ENCODE results near the gene C14orf180. TPM values are rescaled to one million over a fixed set of nuclear protein-coding genes. Genes with fewer than 3 reads are reported as not detected.

C14orf180 gene
- total RNA-seq, 6 experiments from 2014 or later: not detected

- H3K27me3 Mint-ChIP-seq (ENCODE audit: insufficient read depth): peaks cover 26% of the 10 kb centered on the region
- no peaks in the 10 kb centered on the region for H3K36me3 Mint-ChIP-seq (ENCODE audit: low read depth)
- no peaks in the 10 kb centered on the region for H3K9me3 Mint-ChIP-seq
- H3K27ac Mint-ChIP-seq: no peak overlapping the region
- no peak for DNase-seq
- H3K4me1 Mint-ChIP-seq (ENCODE audit: low read depth): no peaks in the 10 kb centered on the region
- TF ChIP-seq, protein P1, sequence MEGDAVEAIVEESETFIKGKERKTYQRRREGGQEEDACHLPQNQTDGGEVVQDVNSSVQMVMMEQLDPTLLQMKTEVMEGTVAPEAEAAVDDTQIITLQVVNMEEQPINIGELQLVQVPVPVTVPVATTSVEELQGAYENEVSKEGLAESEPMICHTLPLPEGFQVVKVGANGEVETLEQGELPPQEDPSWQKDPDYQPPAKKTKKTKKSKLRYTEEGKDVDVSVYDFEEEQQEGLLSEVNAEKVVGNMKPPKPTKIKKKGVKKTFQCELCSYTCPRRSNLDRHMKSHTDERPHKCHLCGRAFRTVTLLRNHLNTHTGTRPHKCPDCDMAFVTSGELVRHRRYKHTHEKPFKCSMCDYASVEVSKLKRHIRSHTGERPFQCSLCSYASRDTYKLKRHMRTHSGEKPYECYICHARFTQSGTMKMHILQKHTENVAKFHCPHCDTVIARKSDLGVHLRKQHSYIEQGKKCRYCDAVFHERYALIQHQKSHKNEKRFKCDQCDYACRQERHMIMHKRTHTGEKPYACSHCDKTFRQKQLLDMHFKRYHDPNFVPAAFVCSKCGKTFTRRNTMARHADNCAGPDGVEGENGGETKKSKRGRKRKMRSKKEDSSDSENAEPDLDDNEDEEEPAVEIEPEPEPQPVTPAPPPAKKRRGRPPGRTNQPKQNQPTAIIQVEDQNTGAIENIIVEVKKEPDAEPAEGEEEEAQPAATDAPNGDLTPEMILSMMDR (IDR thresholded peaks at IDR 0.05): no peak
- H3K4me3 Mint-ChIP-seq: no peak overlapping the region
Observed at GRCh38 chr14:104559028-104559803, 20.3 kb upstream of the C14orf180 start.

GRCh38 chr14:104559804-104560585 lies 19.6 kb upstream of the C14orf180 start:
- no peak overlapping the region for H3K27ac Mint-ChIP-seq
- H3K36me3 Mint-ChIP-seq (ENCODE audit: low read depth): no peaks in the 10 kb centered on the region
- no peak for DNase-seq
- no peak overlapping the region for H3K4me3 Mint-ChIP-seq
- H3K4me1 Mint-ChIP-seq (ENCODE audit: low read depth): no peaks in the 10 kb centered on the region
- H3K27me3 Mint-ChIP-seq (ENCODE audit: insufficient read depth): peaks cover 26% of the 10 kb centered on the region
- no peaks in the 10 kb centered on the region for H3K9me3 Mint-ChIP-seq
- TF ChIP-seq, protein P1 (IDR thresholded peaks at IDR 0.05): no peak

DNA sequence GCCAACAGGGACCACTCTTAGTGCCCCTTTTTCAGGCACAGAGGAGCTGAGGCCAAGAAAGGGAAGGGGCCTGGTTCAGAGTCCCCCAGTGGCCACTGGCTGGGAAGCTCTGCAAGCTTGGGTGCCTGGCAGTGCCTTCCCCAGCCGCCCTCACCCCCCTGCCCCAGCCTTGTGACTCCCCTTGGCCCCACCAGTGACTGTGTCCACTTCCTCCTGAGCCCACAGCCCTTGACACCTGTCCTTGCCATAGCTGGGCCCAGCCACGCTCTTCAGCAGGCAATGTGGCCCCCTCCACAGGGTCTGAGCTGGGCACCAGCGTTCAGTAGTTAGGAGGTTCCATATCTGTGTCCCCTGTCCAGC lies 19.0 kb upstream of the C14orf180 start:
- Mint-ChIP-seq H3K9me3 (no peaks in the 10 kb centered on the region), H3K36me3 (ENCODE audit: low read depth) (no peaks in the 10 kb centered on the region), H3K4me1 (ENCODE audit: low read depth) (no peaks in the 10 kb centered on the region), H3K27me3 (ENCODE audit: insufficient read depth) (peaks cover 28% of the 10 kb centered on the region), H3K4me3 (no peak overlapping the region), H3K27ac (no peak overlapping the region)
- TF ChIP-seq, protein P1 (IDR thresholded peaks at IDR 0.05): no peak
- no peak for DNase-seq

- Mint-ChIP-seq H3K9me3 (no peaks in the 10 kb centered on the region), H3K27me3 (ENCODE audit: insufficient read depth) (peaks cover 26% of the 10 kb centered on the region), H3K36me3 (ENCODE audit: low read depth) (no peaks in the 10 kb centered on the region), H3K27ac (no peak overlapping the region), H3K4me3 (no peak overlapping the region), H3K4me1 (ENCODE audit: low read depth) (no peaks in the 10 kb centered on the region)
- TF ChIP-seq, protein P1 (IDR thresholded peaks at IDR 0.05): no peak
- no peak for DNase-seq
Observed at GRCh38 chr14:104561124-104561557, 18.4 kb upstream of the C14orf180 start.

DNA sequence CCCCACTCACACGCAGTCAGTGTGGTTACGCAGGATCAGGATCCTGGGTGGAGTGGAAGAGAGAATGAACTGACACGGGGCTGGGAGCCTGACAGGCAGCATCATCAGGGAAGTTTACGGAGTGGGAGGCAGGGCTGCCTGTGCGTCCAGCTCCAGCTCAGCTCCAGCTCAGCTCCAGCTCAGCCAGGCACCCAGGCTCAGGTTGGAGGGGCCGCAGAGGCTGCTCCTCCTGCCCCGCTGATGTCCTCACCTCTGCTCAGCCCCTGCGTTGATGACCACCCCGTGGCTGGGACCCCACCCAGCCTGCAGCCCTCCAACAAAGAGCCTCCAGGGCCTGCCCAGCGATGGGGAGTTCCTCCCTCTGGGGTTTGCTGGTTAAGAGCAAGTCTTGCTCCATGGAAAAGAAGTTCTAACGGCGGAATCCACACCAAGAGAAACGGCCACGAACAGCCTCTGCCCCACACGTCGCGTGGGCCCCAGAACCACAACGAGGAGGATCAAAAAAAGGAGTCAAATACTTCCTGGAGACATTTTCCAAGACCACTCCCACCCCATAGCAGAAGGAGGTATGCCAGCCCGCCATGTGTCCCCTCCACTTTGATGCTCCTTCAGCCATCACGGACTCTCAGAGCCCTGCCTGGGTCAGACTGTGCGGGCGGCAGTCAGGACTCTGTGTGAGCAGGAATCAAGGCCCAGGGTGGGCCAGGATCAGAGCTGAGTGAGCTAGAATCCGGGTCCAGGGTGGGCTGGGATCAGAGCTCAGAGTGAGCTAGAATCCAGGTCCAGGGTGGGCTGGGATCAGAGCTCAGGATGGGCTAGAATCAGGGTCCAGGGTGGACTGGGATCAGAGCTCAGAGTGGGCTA lies 17.7 kb upstream of the C14orf180 start:
- Mint-ChIP-seq H3K4me3 (no peak overlapping the region), H3K4me1 (ENCODE audit: low read depth) (no peaks in the 10 kb centered on the region), H3K27me3 (ENCODE audit: insufficient read depth) (peaks cover 27% of the 10 kb centered on the region), H3K36me3 (ENCODE audit: low read depth) (no peaks in the 10 kb centered on the region), H3K9me3 (no peaks in the 10 kb centered on the region), H3K27ac (no peak overlapping the region)
- DNase-seq: no peak
- TF ChIP-seq, protein P1 (IDR thresholded peaks at IDR 0.05): no peak
